OCI-LY3 (cell line): ENCODE measurements around the gene ALKAL2.

Source experiments
- CTCF ChIP-seq: fragments of 200-600, 300-600 bp; sonication (generic); IDR thresholded peaks from 2 replicates; pipeline ENCODE4 v1.5.1; 2014; ENCODE audit warnings: antibody characterized with exemption, low read length, low read depth
- EZH2phosphoT487 ChIP-seq: fragments of 200-600 bp; shearing (Covaris generic); IDR thresholded peaks from 2 replicates; pipeline ENCODE4 v1.6.1; 2018; ENCODE audit warnings: antibody characterized with exemption, mixed run types, low read depth

- TF ChIP-seq CTCF = no peak
- TF ChIP-seq EZH2phosphoT487 = no peak
Measured at GRCh38 chr2:309954-310510, 22.1 kb upstream of the ALKAL2 start.
